Loucy (cell line): ENCODE data around the gene CPNE6.

Experiments used
- CTCF ChIP-seq: fragments of 200-600 bp; sonication (generic); conservative IDR thresholded peaks from 2 replicates; pipeline ENCODE4 v1.5.1; 2014; ENCODE audit warnings: mild to moderate bottlenecking, antibody characterized with exemption, low read length
- EZH2phosphoT487 ChIP-seq: fragments of 200-600 bp; IDR thresholded peaks from 2 replicates; pipeline ENCODE4 v1.6.1; 2018; ENCODE audit warnings: antibody characterized with exemption, mild to moderate bottlenecking, moderate library complexity, borderline replicate concordance

- TF ChIP-seq CTCF, result no peak
- TF ChIP-seq EZH2phosphoT487, result no peak
Measured at GRCh38 chr14:24113801-24114531, 42.6 kb downstream of the CPNE6 start.
